ENCODE measurements around the gene TMCC1. TPM values are rescaled to one million over a fixed set of nuclear protein-coding genes. Genes with fewer than 3 reads are reported as not detected.

TMCC1 gene
- total RNA-seq, 1 donor from 2014 or later: 11.5 TPM

DNA sequence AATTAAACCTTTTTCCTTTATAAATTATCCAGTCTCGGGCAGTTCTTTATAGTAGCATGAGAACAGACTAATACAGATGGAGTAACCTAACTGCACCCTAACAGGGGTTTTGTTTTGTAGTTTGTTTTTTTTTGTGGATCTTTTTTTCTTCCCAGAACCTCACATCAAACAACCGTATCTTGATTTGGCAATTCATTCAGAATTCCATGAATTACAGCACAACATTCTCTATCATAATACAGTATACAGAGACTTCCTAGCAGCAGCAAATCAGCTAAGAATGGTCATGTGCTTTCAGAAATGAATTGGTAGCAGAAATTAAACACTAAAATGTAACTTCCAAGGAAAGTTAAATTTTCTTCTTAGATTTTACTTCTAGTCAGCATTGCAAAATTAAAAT lies 114.6 kb downstream of the TMCC1 start:
- H3K27ac ChIP-seq: no peak overlapping the region
- H3K27me3 ChIP-seq: no peaks in the 10 kb centered on the region
- intact Hi-C loops (cut with DNase I): no loop called here
- no peaks in the 10 kb centered on the region for H3K9me3 ChIP-seq
- H3K4me3 ChIP-seq: no peak overlapping the region
- no peak for DNase-seq (ENCODE audit: low spot score in 2 of 2)
- H3K4me1 ChIP-seq: peaks cover 0 to 4% of the 10 kb centered on the region in 2 donors
- no peaks in the 10 kb centered on the region for H3K36me3 ChIP-seq
- TF ChIP-seq, protein P1, sequence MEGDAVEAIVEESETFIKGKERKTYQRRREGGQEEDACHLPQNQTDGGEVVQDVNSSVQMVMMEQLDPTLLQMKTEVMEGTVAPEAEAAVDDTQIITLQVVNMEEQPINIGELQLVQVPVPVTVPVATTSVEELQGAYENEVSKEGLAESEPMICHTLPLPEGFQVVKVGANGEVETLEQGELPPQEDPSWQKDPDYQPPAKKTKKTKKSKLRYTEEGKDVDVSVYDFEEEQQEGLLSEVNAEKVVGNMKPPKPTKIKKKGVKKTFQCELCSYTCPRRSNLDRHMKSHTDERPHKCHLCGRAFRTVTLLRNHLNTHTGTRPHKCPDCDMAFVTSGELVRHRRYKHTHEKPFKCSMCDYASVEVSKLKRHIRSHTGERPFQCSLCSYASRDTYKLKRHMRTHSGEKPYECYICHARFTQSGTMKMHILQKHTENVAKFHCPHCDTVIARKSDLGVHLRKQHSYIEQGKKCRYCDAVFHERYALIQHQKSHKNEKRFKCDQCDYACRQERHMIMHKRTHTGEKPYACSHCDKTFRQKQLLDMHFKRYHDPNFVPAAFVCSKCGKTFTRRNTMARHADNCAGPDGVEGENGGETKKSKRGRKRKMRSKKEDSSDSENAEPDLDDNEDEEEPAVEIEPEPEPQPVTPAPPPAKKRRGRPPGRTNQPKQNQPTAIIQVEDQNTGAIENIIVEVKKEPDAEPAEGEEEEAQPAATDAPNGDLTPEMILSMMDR (IDR thresholded peaks at IDR 0.05): no peak

DNA sequence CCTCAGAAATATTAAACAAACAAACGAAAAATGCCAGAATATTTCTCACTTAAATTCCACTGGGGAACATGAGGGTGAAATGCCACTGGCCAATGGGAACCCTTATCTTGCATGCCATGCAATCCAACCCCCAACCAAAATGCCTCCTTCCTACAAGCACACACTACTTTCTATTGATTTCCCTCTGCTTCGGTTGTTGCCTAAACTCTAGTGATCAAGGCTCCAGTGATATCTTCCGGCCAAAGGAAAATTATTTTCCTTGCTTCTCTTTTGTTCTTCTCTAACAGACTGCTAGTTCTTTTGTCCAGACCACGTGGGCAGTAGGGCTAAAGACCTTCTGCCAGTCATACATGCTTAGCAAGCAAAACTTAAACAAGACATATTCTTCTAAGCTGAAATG lies 115.7 kb downstream of the TMCC1 start:
- intact Hi-C loops (cut with DNase I): no loop called here
- H3K27me3 ChIP-seq: no peaks in the 10 kb centered on the region
- H3K9me3 ChIP-seq: no peaks in the 10 kb centered on the region
- H3K36me3 ChIP-seq: no peaks in the 10 kb centered on the region
- peaks cover 0 to 4% of the 10 kb centered on the region in 2 donors for H3K4me1 ChIP-seq
- no peak overlapping the region for H3K4me3 ChIP-seq
- TF ChIP-seq, protein P1 (IDR thresholded peaks at IDR 0.05): no peak
- H3K27ac ChIP-seq: no peak overlapping the region
- no peak for DNase-seq (ENCODE audit: low spot score in 2 of 2)

DNA sequence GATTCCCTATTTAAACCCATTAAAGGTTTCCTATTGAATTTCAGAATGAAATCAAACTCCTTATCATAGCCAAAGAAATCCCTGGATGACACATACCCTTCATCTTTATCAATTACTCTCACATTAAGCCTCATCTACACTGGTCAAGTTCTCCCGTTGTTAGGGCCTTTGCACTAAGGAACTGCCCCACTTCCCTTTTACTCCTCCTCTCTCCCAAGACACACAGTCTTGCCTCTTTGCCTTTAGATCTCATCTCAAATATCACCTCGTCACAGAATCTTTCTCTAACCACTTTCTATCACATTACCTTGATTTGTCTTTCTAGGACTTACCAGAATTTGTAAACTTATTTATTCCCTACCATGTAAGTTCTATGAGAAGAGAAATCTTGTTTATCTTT lies 117.6 kb downstream of the TMCC1 start:
- Histone ChIP-seq H3K4me1 (peaks cover 0 to 4% of the 10 kb centered on the region in 2 donors), H3K27me3 (no peaks in the 10 kb centered on the region), H3K4me3 (no peak overlapping the region), H3K36me3 (no peaks in the 10 kb centered on the region), H3K9me3 (no peaks in the 10 kb centered on the region), H3K27ac (no peak overlapping the region)
- TF ChIP-seq, protein P1 (IDR thresholded peaks at IDR 0.05): no peak
- intact Hi-C loops (cut with DNase I): no loop called here
- DNase-seq (ENCODE audit: low spot score in 2 of 2): no peak

DNA sequence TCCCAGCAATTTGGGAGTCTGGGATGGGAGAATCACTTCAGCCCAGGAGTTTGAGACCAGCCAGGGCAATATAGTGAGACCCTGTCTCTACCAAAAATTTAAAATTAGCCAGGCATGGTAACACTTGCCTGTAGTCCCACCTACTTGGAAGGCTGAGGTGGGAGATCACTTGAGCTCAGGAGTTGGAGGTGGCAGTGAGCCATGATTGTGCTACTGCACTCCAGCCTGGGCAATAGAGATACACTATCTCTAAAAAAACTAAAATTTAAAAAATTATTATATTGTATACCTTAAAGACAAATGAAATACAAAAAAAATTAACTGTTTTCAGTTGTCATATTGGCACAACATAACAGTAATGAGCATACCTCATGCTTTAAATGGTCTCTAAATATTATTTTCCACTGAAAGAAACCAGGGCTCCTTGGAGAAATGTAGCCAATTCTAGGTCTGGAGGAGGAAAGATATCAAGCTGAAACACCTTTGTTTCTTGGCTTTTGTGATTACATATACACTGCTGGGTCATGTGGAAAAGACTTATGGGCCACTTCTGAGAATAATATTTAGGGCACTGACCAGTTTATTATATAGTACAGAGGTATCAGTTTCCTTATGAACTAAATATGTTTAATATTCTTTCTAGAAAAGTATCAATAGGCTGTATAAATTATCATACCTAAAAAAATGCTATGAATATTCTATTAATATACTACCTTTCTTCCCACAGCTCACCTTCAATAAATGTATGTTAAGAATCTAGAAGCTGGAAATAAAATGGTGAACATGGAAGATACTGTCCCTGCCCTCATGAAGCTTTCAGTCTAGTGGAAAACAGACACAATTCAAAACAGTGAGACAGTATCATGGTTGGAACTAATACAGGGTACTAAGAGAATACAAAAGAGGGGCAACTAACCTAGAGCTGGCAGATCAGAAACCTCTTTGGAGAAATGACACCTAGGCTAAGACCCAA lies 119.5 kb downstream of the TMCC1 start:
- Histone ChIP-seq H3K27ac (no peak overlapping the region), H3K4me3 (no peak overlapping the region), H3K36me3 (no peaks in the 10 kb centered on the region), H3K9me3 (no peaks in the 10 kb centered on the region), H3K4me1 (peaks cover 0 to 4% of the 10 kb centered on the region in 2 donors), H3K27me3 (no peaks in the 10 kb centered on the region)
- TF ChIP-seq, protein P1 (IDR thresholded peaks at IDR 0.05): no peak
- intact Hi-C loops (cut with DNase I): no loop called here
- DNase-seq (ENCODE audit: low spot score in 2 of 2): no peak

DNA sequence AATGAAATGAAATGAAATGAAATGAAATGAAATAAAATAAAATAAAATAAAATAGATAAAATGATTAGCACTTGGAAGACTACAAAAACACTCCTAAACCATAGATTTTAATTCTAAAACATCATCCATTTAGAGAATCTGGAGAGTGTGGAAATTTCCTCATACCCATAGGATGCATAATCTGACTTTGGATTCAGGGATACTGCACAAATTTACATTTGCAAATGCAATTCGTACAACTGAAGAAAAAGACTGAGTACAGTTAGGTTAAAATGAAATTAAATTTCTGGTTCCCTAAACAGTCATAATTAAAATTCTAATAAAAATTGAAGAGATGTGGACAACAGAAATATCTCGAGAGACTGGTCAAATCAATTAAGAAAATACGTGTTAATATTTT lies 122.9 kb downstream of the TMCC1 start:
- Histone ChIP-seq H3K9me3 (no peaks in the 10 kb centered on the region), H3K4me3 (no peak overlapping the region), H3K4me1 (no peaks in the 10 kb centered on the region), H3K27ac (no peak overlapping the region), H3K36me3 (no peaks in the 10 kb centered on the region), H3K27me3 (no peaks in the 10 kb centered on the region)
- intact Hi-C loops (cut with DNase I): no loop called here
- DNase-seq (ENCODE audit: low spot score in 2 of 2): no peak
- TF ChIP-seq, protein P1 (IDR thresholded peaks at IDR 0.05): no peak
